Astrocyte (in vitro differentiated cells and primary cell): Measurements from ENCODE around the gene SRPK1.

Source experiments
- CTCF ChIP-seq: IDR thresholded peaks from 2 replicates; pipeline ENCODE4 v1.5.1; 2011; ENCODE audit warnings: low read depth, mild to moderate bottlenecking, inconsistent platforms, low read length, moderate library complexity; ENCODE audit not compliant: insufficient read depth
- EZH2 ChIP-seq: IDR thresholded peaks from 2 replicates; pipeline ENCODE4 v1.6.1; 2012; ENCODE audit warnings: mild to moderate bottlenecking, low read length, inconsistent platforms; ENCODE audit not compliant: insufficient read depth

GRCh38 chr6:35954333-35954732 lies 33.4 kb upstream of the SRPK1 start:
- TF ChIP-seq CTCF (no peak), EZH2 (no peak)
